Omental fat pad (tissue), 4 donors: ENCODE measurements around the gene SORCS2. TPM values are rescaled to one million over a fixed set of nuclear protein-coding genes. Genes with fewer than 3 reads are reported as not detected.

Experiments
- ATAC-seq: fragments of 150-250 bp; one replicate; pipeline ENCODE4 v1.9.1; 2016; ENCODE audit warnings: mild to moderate bottlenecking, moderate library complexity; ENCODE audit not compliant: low FRiP score
- DNase-seq: peaks from one replicate; pipeline ENCODE4 v3.0.0-alpha.2; 2019; ENCODE audit warnings: low spot score
- CTCF ChIP-seq, 3 donors: fragments of 450-650 bp; IDR thresholded peaks; one replicate each; pipeline ENCODE4 v1.5.1; 2016 to 2017; ENCODE audit warnings: antibody characterized with exemption in 3 of 3, mild to moderate bottlenecking in 3 of 3, moderate library complexity in 2 of 3
- total RNA-seq, 4 donors: library from RNA; depleted of rRNA; stranded (reverse); fragments of >200 nt; gene quantifications; one replicate each; pipeline ENCODE4 v1.1.0, GENCODE V29; 2016

SORCS2 gene
- total RNA-seq, 4 donors from 2014 or later: 0.63 to 4.6 (median 1.2) TPM

DNA sequence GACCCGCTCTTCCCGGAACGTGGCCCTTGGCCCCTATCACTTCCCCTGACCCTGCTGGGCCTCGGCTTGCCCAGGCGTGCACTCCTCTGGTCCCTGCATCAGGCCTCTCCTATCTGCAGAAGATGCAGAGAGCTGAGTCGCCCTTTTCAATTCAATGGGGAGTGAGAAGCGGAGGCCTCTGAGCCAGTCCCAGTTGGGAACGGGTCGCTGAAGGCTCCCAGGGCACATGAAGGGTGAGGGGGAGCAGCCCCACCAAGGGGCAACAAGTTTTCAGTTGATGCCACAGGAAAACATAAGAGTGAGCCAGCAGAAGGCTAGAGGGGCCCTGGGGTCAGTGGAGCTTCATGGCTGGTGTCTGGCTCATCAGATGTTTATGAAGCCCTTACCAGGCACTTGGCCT, 225.3 kb downstream of the SORCS2 start:
- DNase-seq (no peak), ATAC-seq (no peak)
- no peak for TF ChIP-seq CTCF (IDR thresholded peaks at IDR 0.05)

DNA sequence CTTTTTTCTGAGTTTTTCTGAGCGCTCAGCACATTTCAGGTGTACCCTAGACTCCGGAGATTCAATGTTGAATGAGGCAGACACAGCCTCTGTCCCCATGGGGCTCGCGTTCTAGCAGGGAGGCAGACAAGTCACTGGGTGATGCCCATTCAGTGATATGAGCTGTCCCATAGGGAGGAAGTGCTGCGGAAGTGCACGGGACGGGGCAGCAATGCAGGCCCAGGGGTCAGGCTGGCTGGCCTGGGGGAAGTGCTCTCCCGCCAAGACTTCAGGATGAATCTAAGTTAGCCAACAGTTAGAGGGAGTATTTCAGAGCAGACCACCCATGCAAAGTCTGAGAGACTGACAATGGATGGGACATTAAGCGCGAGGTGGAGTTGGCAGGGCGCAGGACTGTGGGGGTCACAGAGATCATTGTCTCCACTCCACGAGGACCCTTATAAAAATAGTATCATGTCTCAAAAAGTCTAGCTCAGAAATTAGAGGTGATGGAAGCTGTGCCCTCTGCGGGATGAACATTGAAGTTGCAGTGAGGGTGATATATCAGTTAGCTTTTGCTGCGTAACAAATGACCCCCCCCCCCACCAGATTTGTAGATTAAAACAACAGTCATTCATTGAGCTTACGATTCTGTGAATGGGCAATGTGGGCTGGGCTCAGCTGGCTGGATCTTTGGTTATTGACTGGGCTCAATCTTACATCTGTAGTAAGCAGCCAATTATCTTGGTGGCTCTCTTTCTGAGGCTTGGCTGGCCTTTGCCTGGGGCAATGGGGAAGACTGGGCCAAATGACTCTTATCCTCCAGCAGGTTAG, 226.0 kb downstream of the SORCS2 start:
- TF ChIP-seq CTCF (IDR thresholded peaks at IDR 0.05): no peak
- DNase-seq (no peak), ATAC-seq (no peak)

DNA sequence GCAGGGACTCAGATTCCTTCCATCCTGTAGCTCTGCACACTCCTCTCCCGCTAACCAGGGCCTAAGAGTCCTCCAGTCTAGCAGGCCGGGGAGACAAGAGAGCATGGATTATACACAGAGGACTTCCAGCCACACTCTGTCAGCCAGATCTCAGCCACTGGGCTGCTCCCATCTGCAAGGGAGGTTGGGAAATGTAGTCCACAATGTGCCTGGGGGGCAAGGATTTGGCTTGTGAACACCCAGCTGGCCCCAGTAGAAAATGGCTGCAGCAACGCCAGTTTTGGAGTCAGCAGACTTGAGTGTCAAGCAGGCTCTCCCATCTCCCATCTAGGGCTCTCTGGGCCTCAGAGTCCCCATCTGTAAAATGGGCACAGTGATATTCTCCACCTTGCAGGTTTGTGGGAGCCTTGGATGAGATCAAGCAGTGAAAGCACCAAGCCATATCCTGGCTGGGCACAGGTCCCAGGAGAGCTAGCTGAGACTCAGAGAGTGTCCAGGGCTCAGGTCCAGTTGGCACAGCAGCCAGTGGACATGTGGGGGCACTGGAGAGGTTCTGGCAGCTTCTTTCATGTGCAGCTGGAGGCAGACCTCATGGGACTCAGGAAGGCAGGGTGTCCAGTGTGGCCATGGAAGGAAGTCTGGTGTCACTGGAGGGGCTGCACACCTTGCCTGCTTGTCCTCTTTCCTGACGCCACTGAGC, 227.8 kb downstream of the SORCS2 start:
- no peak for DNase-seq
- no peak for TF ChIP-seq CTCF (IDR thresholded peaks at IDR 0.05)
- no peak for ATAC-seq

DNA sequence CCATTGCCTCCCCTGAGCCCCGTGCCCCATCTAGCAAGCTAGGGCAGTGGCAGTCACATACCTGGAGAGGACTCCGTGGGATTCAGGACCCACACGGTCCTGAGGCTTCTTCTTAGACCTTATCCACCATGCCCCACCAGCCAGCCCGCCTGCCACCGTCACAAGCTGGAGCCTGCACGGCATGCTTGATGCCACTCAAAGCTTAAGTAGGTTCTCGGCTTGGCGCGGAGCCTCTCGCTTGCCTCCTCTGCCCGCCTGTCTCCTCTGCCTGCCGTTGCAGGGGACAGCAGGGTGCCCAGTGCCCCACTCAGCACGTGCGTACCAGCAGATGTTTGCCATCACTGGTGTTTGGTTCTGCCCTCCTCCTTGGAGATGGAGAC, 228.3 kb downstream of the SORCS2 start:
- DNase-seq (no peak), ATAC-seq (no peak)
- no peak for TF ChIP-seq CTCF (IDR thresholded peaks at IDR 0.05)

DNA sequence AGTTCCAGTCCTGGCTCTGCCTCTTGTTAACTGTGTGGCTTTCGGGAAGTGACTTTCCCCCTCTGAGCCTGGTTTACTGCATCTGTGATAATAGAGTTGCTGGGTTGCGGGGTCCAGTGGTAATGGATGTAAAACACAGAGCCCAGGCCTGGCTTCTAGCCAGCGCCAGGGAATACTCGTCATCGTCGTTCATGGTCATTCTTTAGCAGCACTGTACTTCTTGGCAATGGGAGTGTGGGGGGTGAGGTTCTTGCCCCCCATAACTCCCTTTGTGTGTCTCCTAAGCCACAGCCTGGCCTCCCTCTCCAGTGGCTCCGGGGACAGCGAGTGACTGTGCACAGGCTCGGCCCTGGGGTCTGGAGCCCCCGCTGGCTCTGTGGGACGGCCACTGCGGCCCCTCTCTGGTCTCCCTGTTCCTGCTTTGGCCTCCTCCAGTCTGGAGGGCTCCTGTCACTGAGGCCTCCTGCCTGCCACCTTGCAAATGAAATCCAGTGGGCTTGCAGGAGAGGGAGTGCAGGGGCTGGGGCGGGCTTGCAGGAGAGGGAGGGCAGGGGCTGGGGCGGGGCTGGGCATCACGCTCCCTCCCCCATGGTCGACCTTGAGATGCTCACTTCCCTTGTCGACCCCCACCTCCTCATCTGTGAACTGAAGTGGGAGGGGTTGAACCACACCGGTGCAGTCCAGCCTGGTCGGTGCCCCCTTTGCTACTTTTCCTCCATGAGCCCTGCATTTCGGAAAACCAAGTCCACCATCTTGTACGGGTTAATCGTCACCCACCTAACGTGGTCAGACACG, 229.2 kb downstream of the SORCS2 start:
- ATAC-seq (no peak), DNase-seq (no peak)
- no peak for TF ChIP-seq CTCF (IDR thresholded peaks at IDR 0.05)

DNA sequence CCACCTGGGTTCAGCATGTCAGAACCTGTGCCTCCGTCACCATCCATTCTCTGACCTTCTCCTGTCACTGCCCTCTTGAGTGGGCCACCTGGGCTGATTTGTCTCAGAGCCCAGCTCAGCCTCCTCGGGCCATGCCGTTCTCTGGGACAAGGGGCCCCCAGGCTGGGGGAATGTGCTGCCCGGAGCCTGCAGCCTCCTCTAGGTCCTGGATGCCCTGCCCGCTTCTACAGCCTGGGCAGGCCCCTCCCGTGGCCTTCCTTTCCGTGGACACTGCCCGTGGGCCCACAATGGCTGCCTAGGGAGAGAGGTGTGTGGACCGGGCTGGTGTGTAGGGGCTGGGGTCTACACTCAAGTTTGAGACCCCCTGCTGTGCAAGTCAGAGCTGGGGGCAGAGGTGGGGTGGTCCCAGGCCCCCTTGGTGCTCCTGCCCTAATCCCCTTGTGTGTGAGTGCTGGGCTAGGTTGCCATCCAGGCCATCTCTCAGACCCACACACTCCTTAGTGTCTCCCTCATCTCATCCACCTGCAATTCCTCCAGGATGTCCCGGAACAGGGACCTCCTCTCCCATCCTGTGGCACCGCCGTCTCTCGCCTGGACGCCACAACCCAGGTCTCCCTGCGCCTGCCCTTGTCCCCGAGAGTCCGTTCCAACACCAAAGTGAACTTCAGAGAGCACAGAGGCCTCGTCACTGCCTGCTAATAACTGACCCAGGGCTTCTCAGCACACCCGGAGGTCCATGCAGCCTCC, 230.0 kb downstream of the SORCS2 start:
- ATAC-seq: no peak
- DNase-seq: no peak
- TF ChIP-seq CTCF (IDR thresholded peaks at IDR 0.05): no peak
